ENCODE measurements around the gene PLAC1.

Gene PLAC1

DNA sequence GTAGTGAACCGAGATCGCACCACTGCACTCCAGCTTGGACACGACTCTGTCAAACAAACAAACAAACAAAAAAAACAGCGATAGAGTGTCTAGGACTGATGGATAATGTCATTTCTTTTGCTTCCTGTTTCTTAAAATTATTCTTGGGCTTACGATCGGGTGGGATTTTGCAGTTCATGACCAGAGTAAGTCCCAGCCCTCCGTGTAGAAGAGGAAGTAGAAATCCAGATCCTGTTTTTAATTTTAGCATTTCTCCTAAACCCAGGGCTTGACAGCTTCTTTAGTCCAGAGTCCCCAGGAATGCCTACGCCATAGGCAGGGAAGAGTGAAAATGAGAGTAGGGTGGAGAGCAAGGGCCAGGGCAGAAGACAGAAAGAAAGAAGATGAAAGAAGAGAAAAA is 104.0 kb downstream of the PLAC1 start:
- Histone ChIP-seq H3K4me1 (ENCODE audit: control extremely low read depth in 1 of 4, control insufficient read depth in 4 of 4, insufficient read depth in 4 of 4, low read length in 3 of 4) (peaks cover 5 to 19% (median 11%) of the 10 kb centered on the region in 4 experiments), H3K36me3 (ENCODE audit: control insufficient read depth in 4 of 4, insufficient read depth in 4 of 4, low read length in 3 of 4) (no peaks in the 10 kb centered on the region), H3K9me3 (ENCODE audit: control extremely low read depth in 1 of 5, control insufficient read depth in 4 of 5, insufficient read depth in 2 of 5, low read depth in 1 of 5, low read length in 4 of 5) (peaks cover 0 to 3% (median 0%) of the 10 kb centered on the region in 5 experiments), H3K27me3 (replicated peaks in 2 of 5; ENCODE audit: control insufficient read depth in 4 of 5, insufficient read depth in 5 of 5, low read length in 4 of 5) (peaks cover 0 to 36% (median 0%) of the 10 kb centered on the region in 5 experiments), H3K27ac (ENCODE audit: insufficient read depth in 1 of 2, low read depth in 1 of 2, low read length in 2 of 2, poor library complexity in 1 of 2, severe bottlenecking in 2 of 2) (no peak overlapping the region), H3K4me3 (ENCODE audit: control insufficient read depth in 1 of 7, extremely low read depth in 1 of 7, insufficient read depth in 4 of 7, low read depth in 2 of 7, low read length in 6 of 7) (peak overlapping the region in 1 of 7 experiments; percentile 50)
- 63% methylated on average over 3 of the region's 8 CpGs for WGBS (ENCODE audit: insufficient coverage)
- CTCF ChIA-PET: interaction anchor here (1.3 kb wide), 1 partner anchor 33 kb away, joined by 3 read pairs; no protein-coding TSS in a partner anchor
- POLR2A ChIA-PET: no interaction called here
- peak in 1 of 3 donors; percentile 18 for DNase-seq

DNA sequence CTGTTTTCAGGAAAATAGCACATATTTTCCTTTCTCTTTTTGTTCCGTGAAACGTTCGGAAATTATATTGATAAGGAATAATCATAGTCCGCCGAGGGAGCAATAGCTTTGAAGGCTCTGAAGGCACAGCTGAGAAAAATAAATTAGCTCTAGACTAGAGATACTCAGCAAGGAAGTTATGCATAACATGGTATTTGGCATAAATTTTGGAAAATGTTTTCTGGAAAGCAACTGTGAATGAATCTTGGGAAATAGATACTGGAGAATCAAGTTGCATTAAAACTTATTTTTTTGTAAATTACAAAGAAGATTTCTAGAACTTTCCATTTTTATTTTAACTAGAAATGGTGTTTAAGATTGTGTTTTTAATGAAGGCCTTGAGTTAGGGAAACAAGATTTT is 105.9 kb downstream of the PLAC1 start:
- peaks cover 0 to 48% (median 0%) of the 10 kb centered on the region in 5 experiments for H3K27me3 ChIP-seq (replicated peaks in 2 of 5; ENCODE audit: control insufficient read depth in 4 of 5, insufficient read depth in 5 of 5, low read length in 4 of 5)
- no peak overlapping the region for H3K27ac ChIP-seq (ENCODE audit: insufficient read depth in 1 of 2, low read depth in 1 of 2, low read length in 2 of 2, poor library complexity in 1 of 2, severe bottlenecking in 2 of 2)
- no peak overlapping the region for H3K4me3 ChIP-seq (ENCODE audit: control insufficient read depth in 1 of 7, extremely low read depth in 1 of 7, insufficient read depth in 4 of 7, low read depth in 2 of 7, low read length in 6 of 7)
- ChIA-PET POLR2A (no interaction called here), CTCF (interaction anchor here (1.6 to 1.7 kb wide), 2 partner anchors 30 to 212 kb away, joined by 3 to 4 read pairs; no protein-coding TSS in a partner anchor)
- H3K36me3 ChIP-seq (ENCODE audit: control insufficient read depth in 4 of 4, insufficient read depth in 4 of 4, low read length in 3 of 4): no peaks in the 10 kb centered on the region
- DNase-seq: no peak
- WGBS (ENCODE audit: insufficient coverage): no CpG with 5 or more reads among the region's 5 CpGs
- H3K4me1 ChIP-seq (ENCODE audit: control extremely low read depth in 1 of 4, control insufficient read depth in 4 of 4, insufficient read depth in 4 of 4, low read length in 3 of 4): peaks cover 5 to 32% (median 19%) of the 10 kb centered on the region in 4 experiments
- peaks cover 0 to 5% (median 0%) of the 10 kb centered on the region in 5 experiments for H3K9me3 ChIP-seq (ENCODE audit: control extremely low read depth in 1 of 5, control insufficient read depth in 4 of 5, insufficient read depth in 2 of 5, low read depth in 1 of 5, low read length in 4 of 5)

DNA sequence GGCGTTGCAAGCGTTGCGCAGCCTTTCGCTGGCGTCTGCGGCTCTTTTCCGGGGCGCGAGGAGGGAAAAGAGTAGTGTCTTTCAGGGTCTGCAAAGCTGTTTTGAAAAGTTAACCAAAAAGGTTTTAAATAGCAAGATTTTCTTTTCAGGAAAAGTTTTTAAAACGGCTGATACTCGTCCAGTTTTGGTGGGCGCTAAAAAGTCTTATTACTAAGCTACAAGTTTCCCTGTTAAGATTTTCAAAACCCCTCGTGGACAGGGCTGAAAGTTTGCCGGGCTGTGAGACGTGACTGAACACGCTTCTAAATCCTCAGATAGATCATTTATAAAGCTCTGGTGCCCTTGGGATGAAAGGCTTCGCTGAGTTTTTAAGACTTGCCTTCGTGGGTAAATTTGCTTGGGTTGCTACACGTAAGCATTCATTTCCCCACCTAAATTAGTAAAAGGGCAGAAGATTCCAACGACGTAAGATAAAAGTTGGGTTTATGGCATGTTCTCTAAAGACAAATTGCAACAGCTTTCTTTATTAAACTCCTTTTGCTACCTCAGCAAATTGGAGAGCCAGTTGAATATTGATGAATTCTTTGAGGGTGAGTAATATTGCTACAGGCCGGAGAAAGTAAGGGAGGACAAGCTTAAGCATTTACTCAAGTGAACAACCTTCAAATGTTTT is 106.8 kb downstream of the PLAC1 start:
- ChIA-PET CTCF (interaction anchor here (1.6 to 1.7 kb wide), 2 partner anchors 29 to 213 kb away, joined by 3 to 4 read pairs; no protein-coding TSS in a partner anchor), POLR2A (no interaction called here)
- Histone ChIP-seq H3K36me3 (ENCODE audit: control insufficient read depth in 4 of 4, insufficient read depth in 4 of 4, low read length in 3 of 4) (no peaks in the 10 kb centered on the region), H3K4me1 (ENCODE audit: control extremely low read depth in 1 of 4, control insufficient read depth in 4 of 4, insufficient read depth in 4 of 4, low read length in 3 of 4) (peaks cover 5 to 33% (median 19%) of the 10 kb centered on the region in 4 experiments), H3K27ac (ENCODE audit: insufficient read depth in 1 of 2, low read depth in 1 of 2, low read length in 2 of 2, poor library complexity in 1 of 2, severe bottlenecking in 2 of 2) (no peak overlapping the region), H3K4me3 (ENCODE audit: control insufficient read depth in 1 of 7, extremely low read depth in 1 of 7, insufficient read depth in 4 of 7, low read depth in 2 of 7, low read length in 6 of 7) (peak overlapping the region in 5 of 7 experiments; percentile 31 to 83 (median 69)), H3K27me3 (replicated peaks in 2 of 5; ENCODE audit: control insufficient read depth in 4 of 5, insufficient read depth in 5 of 5, low read length in 4 of 5) (peaks cover 0 to 56% (median 0%) of the 10 kb centered on the region in 5 experiments), H3K9me3 (ENCODE audit: control extremely low read depth in 1 of 5, control insufficient read depth in 4 of 5, insufficient read depth in 2 of 5, low read depth in 1 of 5, low read length in 4 of 5) (peaks cover 0 to 5% (median 0%) of the 10 kb centered on the region in 5 experiments)
- WGBS (ENCODE audit: insufficient coverage): 59% methylated on average over 18 of the region's 22 CpGs
- no peak for DNase-seq

- DNase-seq: peak in 2 of 3 donors; percentile 36 to 40
- Histone ChIP-seq H3K27me3 (replicated peaks in 2 of 5; ENCODE audit: control insufficient read depth in 4 of 5, insufficient read depth in 5 of 5, low read length in 4 of 5) (peaks cover 0 to 78% (median 0%) of the 10 kb centered on the region in 5 experiments), H3K4me3 (ENCODE audit: control insufficient read depth in 1 of 7, extremely low read depth in 1 of 7, insufficient read depth in 4 of 7, low read depth in 2 of 7, low read length in 6 of 7) (peak overlapping the region; percentile 38 to 83 (median 71)), H3K4me1 (ENCODE audit: control extremely low read depth in 1 of 4, control insufficient read depth in 4 of 4, insufficient read depth in 4 of 4, low read length in 3 of 4) (peaks cover 5 to 39% (median 19%) of the 10 kb centered on the region in 4 experiments), H3K36me3 (ENCODE audit: control insufficient read depth in 4 of 4, insufficient read depth in 4 of 4, low read length in 3 of 4) (peaks cover 0 to 8% (median 0%) of the 10 kb centered on the region in 4 experiments), H3K27ac (ENCODE audit: insufficient read depth in 1 of 2, low read depth in 1 of 2, low read length in 2 of 2, poor library complexity in 1 of 2, severe bottlenecking in 2 of 2) (peak overlapping the region; percentile 16 to 17), H3K9me3 (ENCODE audit: control extremely low read depth in 1 of 5, control insufficient read depth in 4 of 5, insufficient read depth in 2 of 5, low read depth in 1 of 5, low read length in 4 of 5) (peaks cover 0 to 8% (median 0%) of the 10 kb centered on the region in 5 experiments)
- POLR2A ChIA-PET: no interaction called here
- 32% methylated on average over 25 of the region's 33 CpGs for WGBS (ENCODE audit: insufficient coverage)
- CTCF ChIA-PET: no interaction called here
These were observed 109.7 kb downstream of the PLAC1 start for GRCh38 chrX:134548257-134549201.

DNA sequence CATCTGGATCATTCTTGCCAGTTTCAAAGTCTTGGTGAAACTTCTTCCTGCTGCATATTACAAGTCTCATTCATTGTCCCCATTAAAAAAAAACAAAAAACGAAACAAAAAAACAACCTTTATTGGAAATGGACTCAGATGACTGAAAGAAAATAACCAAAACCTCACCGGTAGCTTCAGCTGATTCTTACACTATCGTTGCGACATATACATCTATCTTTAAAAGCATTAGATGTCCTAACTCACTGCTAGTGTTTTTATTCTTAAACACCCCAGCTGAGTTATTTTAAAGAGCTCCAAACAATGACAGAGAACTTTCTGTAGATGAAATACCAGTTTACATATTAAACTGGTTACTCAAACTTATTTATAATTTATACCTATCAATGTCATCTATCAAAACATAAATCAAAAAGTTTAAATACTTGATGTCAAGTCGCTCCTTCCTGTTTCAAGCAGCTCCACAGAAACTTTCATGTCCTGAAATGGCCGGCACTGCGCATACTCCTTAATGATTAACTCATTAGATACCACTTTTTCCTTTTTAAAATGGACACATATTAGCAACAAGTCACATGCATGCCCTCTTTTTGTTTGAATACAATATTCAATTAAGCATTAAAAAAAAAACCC is 111.1 kb downstream of the PLAC1 start:
- ChIA-PET POLR2A (no interaction called here), CTCF (interaction anchor here (0.6 kb wide), 1 partner anchor 261 kb away, joined by 3 read pairs; no protein-coding TSS in a partner anchor)
- peaks cover 5 to 51% (median 25%) of the 10 kb centered on the region in 4 experiments for H3K4me1 ChIP-seq (ENCODE audit: control extremely low read depth in 1 of 4, control insufficient read depth in 4 of 4, insufficient read depth in 4 of 4, low read length in 3 of 4)
- H3K4me3 ChIP-seq (ENCODE audit: control insufficient read depth in 1 of 7, extremely low read depth in 1 of 7, insufficient read depth in 4 of 7, low read depth in 2 of 7, low read length in 6 of 7): peak overlapping the region in 2 of 7 experiments; percentile 71 to 83
- peaks cover 0 to 8% (median 0%) of the 10 kb centered on the region in 4 experiments for H3K36me3 ChIP-seq (ENCODE audit: control insufficient read depth in 4 of 4, insufficient read depth in 4 of 4, low read length in 3 of 4)
- H3K9me3 ChIP-seq (ENCODE audit: control extremely low read depth in 1 of 5, control insufficient read depth in 4 of 5, insufficient read depth in 2 of 5, low read depth in 1 of 5, low read length in 4 of 5): peaks cover 0 to 8% (median 0%) of the 10 kb centered on the region in 5 experiments
- H3K27ac ChIP-seq (ENCODE audit: insufficient read depth in 1 of 2, low read depth in 1 of 2, low read length in 2 of 2, poor library complexity in 1 of 2, severe bottlenecking in 2 of 2): no peak overlapping the region
- H3K27me3 ChIP-seq (replicated peaks in 2 of 5; ENCODE audit: control insufficient read depth in 4 of 5, insufficient read depth in 5 of 5, low read length in 4 of 5): peaks cover 0 to 71% (median 0%) of the 10 kb centered on the region in 5 experiments
- 68% methylated on average over 7 of the region's 7 CpGs for WGBS (ENCODE audit: insufficient coverage)
- DNase-seq: no peak

GRCh38 chrX:134546187-134546586 is 112.1 kb downstream of the PLAC1 start:
- 85% methylated on average over 35 of the region's 35 CpGs for WGBS (ENCODE audit: insufficient coverage)
- DNase-seq: no peak
- Histone ChIP-seq H3K4me1 (ENCODE audit: control extremely low read depth in 1 of 4, control insufficient read depth in 4 of 4, insufficient read depth in 4 of 4, low read length in 3 of 4) (peaks cover 5 to 47% (median 26%) of the 10 kb centered on the region in 4 experiments), H3K36me3 (ENCODE audit: control insufficient read depth in 4 of 4, insufficient read depth in 4 of 4, low read length in 3 of 4) (peaks cover 0 to 8% (median 0%) of the 10 kb centered on the region in 4 experiments), H3K4me3 (ENCODE audit: control insufficient read depth in 1 of 7, extremely low read depth in 1 of 7, insufficient read depth in 4 of 7, low read depth in 2 of 7, low read length in 6 of 7) (no peak overlapping the region), H3K27me3 (replicated peaks in 2 of 5; ENCODE audit: control insufficient read depth in 4 of 5, insufficient read depth in 5 of 5, low read length in 4 of 5) (peaks cover 0 to 61% (median 0%) of the 10 kb centered on the region in 5 experiments), H3K9me3 (ENCODE audit: control extremely low read depth in 1 of 5, control insufficient read depth in 4 of 5, insufficient read depth in 2 of 5, low read depth in 1 of 5, low read length in 4 of 5) (peaks cover 0 to 8% (median 0%) of the 10 kb centered on the region in 5 experiments), H3K27ac (ENCODE audit: insufficient read depth in 1 of 2, low read depth in 1 of 2, low read length in 2 of 2, poor library complexity in 1 of 2, severe bottlenecking in 2 of 2) (no peak overlapping the region)
- ChIA-PET POLR2A (no interaction called here), CTCF (no interaction called here)
